H1 (cell line): ENCODE measurements around the gene ANXA5. TPM values are rescaled to one million over a fixed set of nuclear protein-coding genes. Genes with fewer than 3 reads are reported as not detected.

Source experiments
- CTCF ChIA-PET: fragments of 300-600 bp; sonication (Branson Sonifier 250); formaldehyde crosslinking; loops from one replicate; lab custom pipeline; 2021; ENCODE audit not compliant: partially characterized antibody; lab: Charles Lee
- POLR2A ChIA-PET: fragments of 300-600 bp; sonication (Branson Sonifier 250); formaldehyde crosslinking; loops from one replicate; lab custom pipeline; 2021; ENCODE audit warnings: inconsistent platforms; ENCODE audit not compliant: partially characterized antibody; lab: Charles Lee
- DNase-seq, 2 experiments: peaks; one replicate each; pipeline versions ENCODE4 v3.0.0 to v3.0.0-alpha.2; 2010 to 2022; ENCODE audit warnings: low spot score in 2 of 2, low read depth in 1 of 2, mixed read lengths in 1 of 2
- FAIRE-seq: peaks from 2 replicates; lab custom pipeline; 2011; peaks lifted over from hg19 to GRCh38; lab: Jason Lieb, UNC
- H2AFZ ChIP-seq: 2 replicates; pipeline ENCODE4 v1.8.1; 2012; ENCODE audit warnings: low read length, inconsistent platforms
- H2AK5ac ChIP-seq: 2 replicates; pipeline ENCODE4 v1.6.1; 2013; ENCODE audit warnings: low read depth, low read length
- H2BK120ac ChIP-seq: replicated peaks from 2 replicates; pipeline ENCODE3; 2013; ENCODE audit warnings: low read depth, low read length, inconsistent platforms
- H2BK12ac ChIP-seq: 2 replicates; pipeline ENCODE4 v1.6.1; 2013; ENCODE audit warnings: low read depth, low read length
- H2BK15ac ChIP-seq: 2 replicates; pipeline ENCODE4 v1.6.1; 2013; ENCODE audit warnings: low read length
- H2BK20ac ChIP-seq: 2 replicates; pipeline ENCODE4 v1.6.1; 2013; ENCODE audit warnings: low read length
- H2BK5ac ChIP-seq: 2 replicates; pipeline ENCODE4 v1.6.1; 2013; ENCODE audit warnings: low read depth, low read length
- H3K14ac ChIP-seq: 2 replicates; pipeline ENCODE4 v1.6.1; 2013; ENCODE audit warnings: inconsistent platforms; ENCODE audit not compliant: insufficient read length
- H3K18ac ChIP-seq: 2 replicates; pipeline ENCODE4 v1.6.1; 2013; ENCODE audit warnings: low read length; ENCODE audit errors: extremely low read depth
- H3K23ac ChIP-seq: 2 replicates; pipeline ENCODE4 v1.6.1; 2013; ENCODE audit warnings: inconsistent platforms; ENCODE audit not compliant: insufficient read length
- H3K23me2 ChIP-seq: 2 replicates; pipeline ENCODE4 v1.6.1; 2013; ENCODE audit warnings: low read depth, low read length
- H3K27ac ChIP-seq: 2 replicates; pipeline ENCODE4 v1.6.1; 2011; ENCODE audit warnings: low read depth, low read length, inconsistent platforms
- H3K27me3 ChIP-seq, 4 experiments: replicated peaks in 1 of 4; 1 replicate in 1 of 4; 2 replicates in 3 of 4; pipeline versions ENCODE4 v1.6.1 to v1.8.1; 2011 to 2013; ENCODE audit warnings: low read length in 3 of 4, mild to moderate bottlenecking in 3 of 4, inconsistent platforms in 2 of 4, mixed read lengths in 2 of 4, moderate library complexity in 1 of 4; ENCODE audit not compliant: control insufficient read depth in 3 of 4, insufficient read depth in 3 of 4; ENCODE audit errors: extremely low read depth in 1 of 4
- H3K36me3 ChIP-seq, 4 experiments: 2 replicates each; pipeline versions ENCODE4 v1.6.1 to v1.8.1; 2011 to 2013; ENCODE audit warnings: mild to moderate bottlenecking in 4 of 4, low read length in 3 of 4, moderate library complexity in 2 of 4, control low read depth in 1 of 4, inconsistent platforms in 1 of 4; ENCODE audit not compliant: insufficient read depth in 4 of 4, control insufficient read depth in 2 of 4
- H3K4ac ChIP-seq: replicated peaks from 2 replicates; pipeline ENCODE3; 2013; ENCODE audit warnings: low read length, low read depth, mixed read lengths, inconsistent platforms; ENCODE audit not compliant: insufficient read length
- H3K4me1 ChIP-seq, 4 experiments: replicated peaks in 1 of 4; 1 replicate in 1 of 4; 2 replicates in 3 of 4; pipeline versions ENCODE4 v1.6.1 to v1.8.1; 2011 to 2013; ENCODE audit warnings: low read length in 3 of 4, inconsistent platforms in 2 of 4, mixed read lengths in 1 of 4; ENCODE audit not compliant: insufficient read depth in 4 of 4, control insufficient read depth in 3 of 4
- H3K4me2 ChIP-seq, 2 experiments: 2 replicates each; pipeline versions ENCODE4 v1.6.1 to v1.8.1; 2011 to 2013; ENCODE audit warnings: low read depth in 2 of 2, low read length in 2 of 2, control low read depth in 1 of 2, inconsistent platforms in 1 of 2, mild to moderate bottlenecking in 1 of 2; ENCODE audit not compliant: insufficient read depth in 1 of 2
- H3K4me3 ChIP-seq, 4 experiments: fragments of 200-600, 300-600 bp in 1 of 4; sonication (generic), shearing (Covaris generic), sonication (Bioruptor Twin) in 1 of 4; 2 replicates each; pipeline versions ENCODE4 v1.5.1 to v1.8.1; 2011 to 2016; ENCODE audit warnings: low read length in 4 of 4, low read depth in 3 of 4, control low read depth in 2 of 4, inconsistent platforms in 2 of 4, mild to moderate bottlenecking in 2 of 4, mixed read lengths in 1 of 4, moderate library complexity in 1 of 4; ENCODE audit not compliant: insufficient read depth in 2 of 4; ENCODE audit errors: extremely low read depth in 1 of 4
- H3K56ac ChIP-seq: replicated peaks from 2 replicates; pipeline ENCODE3; 2013; ENCODE audit warnings: low read depth, mild to moderate bottlenecking, mixed read lengths, low read length, inconsistent platforms; ENCODE audit not compliant: insufficient read length
- H3K79me1 ChIP-seq: 2 replicates; pipeline ENCODE4 v1.6.1; 2013; ENCODE audit warnings: low read depth, low read length, control low read depth
- H3K79me2 ChIP-seq, 2 experiments: 2 replicates each; pipeline versions ENCODE4 v1.6.1 to v1.8.1; 2012 to 2013; ENCODE audit warnings: low read length in 2 of 2, mild to moderate bottlenecking in 2 of 2, inconsistent platforms in 1 of 2; ENCODE audit not compliant: insufficient read depth in 2 of 2, control insufficient read depth in 1 of 2
- H3K9ac ChIP-seq, 4 experiments: replicated peaks in 1 of 4; 1 replicate in 1 of 4; 2 replicates in 3 of 4; pipeline versions ENCODE4 v1.6.1 to v1.8.1; 2011 to 2013; ENCODE audit warnings: low read depth in 3 of 4, low read length in 3 of 4, control low read depth in 2 of 4, mild to moderate bottlenecking in 2 of 4, moderate library complexity in 2 of 4, inconsistent platforms in 1 of 4; ENCODE audit errors: extremely low read depth in 1 of 4
- H3K9me3 ChIP-seq, 2 experiments: 2 replicates each; pipeline versions ENCODE4 v1.6.1 to v1.8.1; 2012 to 2013; ENCODE audit warnings: mild to moderate bottlenecking in 2 of 2, moderate library complexity in 2 of 2, control low read depth in 1 of 2, inconsistent platforms in 1 of 2, low read depth in 1 of 2, low read length in 1 of 2, mixed read lengths in 1 of 2; ENCODE audit not compliant: insufficient read depth in 2 of 2
- H4K20me1 ChIP-seq, 2 experiments: replicated peaks in 1 of 2; 2 replicates each; pipeline versions ENCODE3 to v1.8.1; 2011 to 2013; ENCODE audit warnings: inconsistent platforms in 2 of 2, low read length in 2 of 2, mild to moderate bottlenecking in 1 of 2; ENCODE audit not compliant: insufficient read depth in 2 of 2, control insufficient read depth in 1 of 2
- H4K5ac ChIP-seq: 2 replicates; pipeline ENCODE4 v1.6.1; 2013; ENCODE audit warnings: low read length, low read depth, mixed read lengths, inconsistent platforms; ENCODE audit not compliant: insufficient read length
- H4K8ac ChIP-seq: 2 replicates; pipeline ENCODE4 v1.8.0; 2013; ENCODE audit warnings: mild to moderate bottlenecking, moderate library complexity, low read length, inconsistent platforms; ENCODE audit not compliant: insufficient read depth; ENCODE audit errors: extremely low read depth
- H4K91ac ChIP-seq: replicated peaks from 2 replicates; pipeline ENCODE3; 2013; ENCODE audit warnings: low read length, mixed read lengths, inconsistent platforms; ENCODE audit not compliant: insufficient read length
- BACH1 ChIP-seq: IDR thresholded peaks from 2 replicates; pipeline ENCODE4 v1.6.1; 2012; ENCODE audit warnings: low read length, improper control_type of control experiment
- BRCA1 ChIP-seq: IDR thresholded peaks from 2 replicates; pipeline ENCODE4 v1.6.1; 2012; ENCODE audit warnings: low read depth, low read length, improper control_type of control experiment
- CEBPB ChIP-seq: IDR thresholded peaks from 2 replicates; pipeline ENCODE4 v1.6.1; 2012; ENCODE audit warnings: low read depth, low read length
- CTBP2 ChIP-seq: IDR thresholded peaks from 2 replicates; pipeline ENCODE4 v1.7.0; 2011; ENCODE audit warnings: borderline replicate concordance, mild to moderate bottlenecking, moderate library complexity, mixed read lengths, low read length; ENCODE audit not compliant: insufficient read depth, insufficient read length
- EGR1 ChIP-seq: IDR thresholded peaks from 2 replicates; pipeline ENCODE4 v1.6.1; 2011; ENCODE audit warnings: low read depth, low read length, borderline replicate concordance
- EP300 ChIP-seq, 2 experiments: IDR thresholded peaks; 1 replicate in 1 of 2; 2 replicates in 1 of 2; pipeline ENCODE4 v1.6.1; 2011 to 2012; ENCODE audit warnings: low read depth in 2 of 2, low read length in 2 of 2, mild to moderate bottlenecking in 2 of 2, borderline replicate concordance in 1 of 2, inconsistent platforms in 1 of 2, moderate library complexity in 1 of 2
- EZH2 ChIP-seq: fragments of 200-600 bp; sonication (generic); IDR thresholded peaks from 2 replicates; pipeline ENCODE4 v1.7.1; 2012; ENCODE audit warnings: low read depth, mild to moderate bottlenecking, moderate library complexity, low read length, inconsistent platforms; ENCODE audit not compliant: severe bottlenecking
- POLR2A ChIP-seq, 2 experiments: IDR thresholded peaks; 1 replicate in 1 of 2; 2 replicates in 1 of 2; pipeline ENCODE4 v1.6.1; 2011; ENCODE audit warnings: low read depth in 2 of 2, low read length in 2 of 2, mild to moderate bottlenecking in 2 of 2; ENCODE audit errors: control extremely low read depth in 1 of 2
- RNF2 ChIP-seq: fragments of 200-900, 300-1000 bp; sonication (generic); IDR thresholded peaks from 2 replicates; pipeline ENCODE4 v1.7.1; 2016; ENCODE audit warnings: borderline replicate concordance, low read depth, mild to moderate bottlenecking, antibody characterized with exemption, low read length; ENCODE audit not compliant: poor library complexity, severe bottlenecking; ENCODE audit errors: missing control alignments
- ZNF274 ChIP-seq: IDR thresholded peaks from 2 replicates; pipeline ENCODE4 v1.7.0; 2012; ENCODE audit warnings: low read length, borderline replicate concordance; ENCODE audit errors: extremely low read depth
- WGBS, 2 experiments: shearing (Covaris generic) in 1 of 2; methylation state at CpG; one replicate each; pipeline versions ENCODE4 v1.1.6 to v1.1.7; 2013 to 2015; ENCODE audit warnings: low lambda C conversion rate in 2 of 2, mixed read lengths in 2 of 2, inconsistent platforms in 1 of 2, low coverage in 1 of 2, missing lambda C conversion rate in 1 of 2; ENCODE audit not compliant: insufficient replicate concordance in 2 of 2, insufficient coverage in 1 of 2, insufficient read length in 1 of 2; ENCODE audit errors: extremely low coverage in 1 of 2, missing lambda C conversion rate in 1 of 2; 5-methylcytosine and 5-hydroxymethylcytosine counted together
- polyA plus RNA-seq, 7 experiments: library from polyadenylated mRNA; depleted of rRNA in 3 of 7; stranded (reverse) in 5 of 7; unstranded in 2 of 7; fragments of >200 nt in 5 of 7; fragments of 200-250 nt in 2 of 7; gene quantifications; 1 replicate in 5 of 7; 2 replicates in 1 of 7; 4 replicates in 1 of 7; pipeline versions ENCODE4 v1.2.1 to v1.2.3, GENCODE V29; 2011 to 2013; ENCODE audit warnings: missing spikeins in 2 of 7, mixed read lengths in 2 of 7
- total RNA-seq: library from RNA; stranded (reverse); fragmentation: NEBNext Ultra II Directional; extraction: Animal tissue kit (Norgen Biotek cat#: 25700); gene quantifications from 2 replicates; pipeline ENCODE4 v1.2.1, GENCODE V29; 2021
- TF ChIP-seq, protein P1 (sequence below): IDR thresholded peaks from 2 replicates; pipeline ENCODE4 v1.6.1; 2012; ENCODE audit warnings: inconsistent platforms
- TF ChIP-seq, protein P2 (sequence below): IDR thresholded peaks from 2 replicates; pipeline ENCODE4 v1.6.1; 2011; ENCODE audit warnings: low read length, improper control_type of control experiment

ANXA5 gene
- total and polyA plus RNA-seq, 2 of the 8 experiments (the other 6 are each of a cell fraction or from before 2014, with no cell fraction given) = 213 to 221 TPM

DNA sequence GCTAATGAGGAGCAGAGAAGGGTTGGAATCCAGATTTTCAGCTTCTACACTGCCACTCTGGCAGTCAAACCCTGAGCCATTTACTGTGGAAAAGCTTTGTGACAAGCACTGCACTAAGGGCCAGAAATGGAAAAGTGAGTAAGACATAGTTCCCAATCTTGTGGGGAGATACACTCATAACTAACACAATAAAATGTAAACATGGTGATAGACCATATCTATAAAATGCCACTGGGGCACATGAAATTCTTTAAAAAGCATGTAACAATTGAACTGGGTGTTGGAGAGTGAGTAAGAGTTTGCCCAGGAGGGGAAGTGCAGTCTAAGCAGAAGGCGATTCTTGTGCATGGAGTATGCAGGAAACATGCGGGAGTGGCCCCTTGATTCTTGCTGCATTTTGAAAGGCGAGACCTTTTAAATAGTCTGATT is 32.0 kb upstream of the ANXA5 start:
- FAIRE-seq = no peak
- Histone ChIP-seq H3K79me1 (no peaks in the 10 kb centered on the region), H3K4me2 (no peak overlapping the region), H3K56ac (no peak overlapping the region), H2AK5ac (no peak overlapping the region), H3K27ac (no peak overlapping the region), H3K23ac (no peak overlapping the region), H2AFZ (no peak overlapping the region), H3K14ac (no peak overlapping the region), H3K4ac (no peak overlapping the region), H2BK20ac (no peak overlapping the region), H3K4me1 (peaks cover 0 to 4% (median 0%) of the 10 kb centered on the region in 4 experiments; a peak in 1 of 7 replicates), H3K18ac (no peak overlapping the region), H3K4me3 (no peak overlapping the region), H3K36me3 (no peaks in the 10 kb centered on the region), H3K79me2 (no peaks in the 10 kb centered on the region), H4K5ac (no peak overlapping the region), H2BK12ac (no peak overlapping the region), H2BK15ac (no peak overlapping the region), H3K9me3 (no peaks in the 10 kb centered on the region), H3K23me2 (no peaks in the 10 kb centered on the region), H2BK120ac (no peak overlapping the region), H2BK5ac (no peak overlapping the region), H4K91ac (no peak overlapping the region), H3K9ac (no peak overlapping the region), H3K27me3 (no peaks in the 10 kb centered on the region), H4K20me1 (no peaks in the 10 kb centered on the region), H4K8ac (no peak overlapping the region)
- no peak for DNase-seq
- ChIA-PET CTCF (interaction anchor here (0.7 to 1.4 kb wide), 5 partner anchors 11 to 357 kb away, joined by 3 to 5 read pairs (median 4); no protein-coding TSS in a partner anchor), POLR2A (no interaction called here)
- WGBS, 2 experiments = 84% methylated on average over 3 of the region's 3 CpGs; no CpG with 5 or more reads in 1 of the 2 experiments
- TF ChIP-seq ZNF274 = no peak
- TF ChIP-seq RNF2 = no peak
- TF ChIP-seq EP300 (IDR thresholded peaks at IDR 0.05; ENCODE audit: borderline replicate concordance in 1 of 2, low read depth in 2 of 2, low read length in 2 of 2) = no peak
- no peak for TF ChIP-seq CEBPB
- TF ChIP-seq BRCA1 = no peak
- TF ChIP-seq, protein P1, sequence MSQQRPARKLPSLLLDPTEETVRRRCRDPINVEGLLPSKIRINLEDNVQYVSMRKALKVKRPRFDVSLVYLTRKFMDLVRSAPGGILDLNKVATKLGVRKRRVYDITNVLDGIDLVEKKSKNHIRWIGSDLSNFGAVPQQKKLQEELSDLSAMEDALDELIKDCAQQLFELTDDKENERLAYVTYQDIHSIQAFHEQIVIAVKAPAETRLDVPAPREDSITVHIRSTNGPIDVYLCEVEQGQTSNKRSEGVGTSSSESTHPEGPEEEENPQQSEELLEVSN = no peak
- no peak for TF ChIP-seq EZH2
- TF ChIP-seq, protein P2, sequence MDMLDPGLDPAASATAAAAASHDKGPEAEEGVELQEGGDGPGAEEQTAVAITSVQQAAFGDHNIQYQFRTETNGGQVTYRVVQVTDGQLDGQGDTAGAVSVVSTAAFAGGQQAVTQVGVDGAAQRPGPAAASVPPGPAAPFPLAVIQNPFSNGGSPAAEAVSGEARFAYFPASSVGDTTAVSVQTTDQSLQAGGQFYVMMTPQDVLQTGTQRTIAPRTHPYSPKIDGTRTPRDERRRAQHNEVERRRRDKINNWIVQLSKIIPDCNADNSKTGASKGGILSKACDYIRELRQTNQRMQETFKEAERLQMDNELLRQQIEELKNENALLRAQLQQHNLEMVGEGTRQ = no peak
- TF ChIP-seq EGR1 = no peak
- TF ChIP-seq BACH1 = no peak
- no peak for TF ChIP-seq POLR2A (IDR thresholded peaks at IDR 0.05; ENCODE audit: control extremely low read depth in 1 of 2, low read depth in 2 of 2, low read length in 2 of 2)
- TF ChIP-seq CTBP2 = no peak
